Calu3 (cell line): Measurements from ENCODE around the gene ANP32B. TPM values are rescaled to one million over a fixed set of nuclear protein-coding genes. Genes with fewer than 3 reads are reported as not detected.
A peak's percentile ranks its signal among the peaks of the same experiment; 100 is the strongest.

Source experiments
- BruUV-seq: library from RNA; stranded (reverse); fragments of 400-500 nt; replicated peaks from 2 replicates; lab custom pipeline; 2021; lab: Mats Ljungman, UMichigan
- CTCF ChIA-PET: fragments of 300-600 bp; sonication (Branson Sonifier 250); formaldehyde crosslinking; loops from one replicate; lab custom pipeline; 2022; ENCODE audit warnings: antibody characterized with exemption; lab: Charles Lee
- DNase-seq: peaks from one replicate; pipeline ENCODE4 v3.0.0; 2022
- H3K27ac Mint-ChIP-seq: one replicate; pipeline ENCODE4 v1.8.0; 2022; ENCODE audit warnings: mixed read lengths; ENCODE audit not compliant: unreplicated experiment
- H3K27me3 Mint-ChIP-seq: one replicate; pipeline ENCODE4 v1.8.0; 2022; ENCODE audit warnings: mixed read lengths; ENCODE audit not compliant: unreplicated experiment
- H3K36me3 Mint-ChIP-seq: one replicate; pipeline ENCODE4 v1.8.0; 2022; ENCODE audit warnings: mild to moderate bottlenecking, moderate library complexity, mixed read lengths; ENCODE audit not compliant: insufficient read depth, unreplicated experiment
- H3K4me1 Mint-ChIP-seq: one replicate; pipeline ENCODE4 v1.8.0; 2022; ENCODE audit warnings: mild to moderate bottlenecking, low read depth, mixed read lengths; ENCODE audit not compliant: unreplicated experiment
- H3K4me3 Mint-ChIP-seq: one replicate; pipeline ENCODE4 v1.8.0; 2022; ENCODE audit warnings: mild to moderate bottlenecking, low read depth, moderate library complexity, mixed read lengths; ENCODE audit not compliant: unreplicated experiment
- H3K9me3 Mint-ChIP-seq: one replicate; pipeline ENCODE4 v1.8.0; 2022; ENCODE audit warnings: low read depth, mixed read lengths; ENCODE audit not compliant: unreplicated experiment
- CTCF ChIP-seq: fragments of 200-600 bp; IDR thresholded peaks from one replicate; pipeline ENCODE4 v1.8.0; 2022; ENCODE audit warnings: antibody characterized with exemption; ENCODE audit not compliant: unreplicated experiment
- intact Hi-C: fragments of 100-400 bp; cut with micrococcal nuclease; formaldehyde crosslinking; loops from one replicate; pipeline ENCODE4 v1.10.0; 2022; ENCODE audit not compliant: unreplicated experiment
- total RNA-seq: library from RNA; stranded (reverse); gene quantifications from 2 replicates; pipeline ENCODE4 v1.2.3, GENCODE V29; 2022

ANP32B gene
- total RNA-seq, 1 experiment from 2014 or later = 135 TPM

- no peak for DNase-seq
- Mint-ChIP-seq H3K27me3 (peaks cover 12% of the 10 kb centered on the region), H3K4me1 (peaks cover 16% of the 10 kb centered on the region), H3K36me3 (no peaks in the 10 kb centered on the region), H3K9me3 (no peaks in the 10 kb centered on the region), H3K27ac (no peak overlapping the region), H3K4me3 (peak overlapping the region; percentile 20)
- CTCF ChIA-PET = no interaction called here
- no TSS peak for BruUV-seq
- intact Hi-C loops = no loop called here
- TF ChIP-seq CTCF = no peak
These were observed 57.1 kb downstream of the ANP32B start for GRCh38 chr9:98040212-98040611.

- CTCF ChIA-PET = interaction anchor here (0.6 to 0.7 kb wide), 3 partner anchors 14 to 745 kb away, joined by 3 to 6 read pairs (median 6); no protein-coding TSS in a partner anchor
- no peak for DNase-seq
- Mint-ChIP-seq H3K4me3 (no peak overlapping the region), H3K27me3 (peaks cover 12% of the 10 kb centered on the region), H3K4me1 (peaks cover 16% of the 10 kb centered on the region), H3K36me3 (no peaks in the 10 kb centered on the region), H3K9me3 (no peaks in the 10 kb centered on the region), H3K27ac (no peak overlapping the region)
- no peak for TF ChIP-seq CTCF
- intact Hi-C loops = no loop called here
- no TSS peak for BruUV-seq
These were observed 60.8 kb downstream of the ANP32B start for GRCh38 chr9:98043915-98044314.

- no TSS peak for BruUV-seq
- Mint-ChIP-seq H3K27me3 (no peaks in the 10 kb centered on the region), H3K4me3 (no peak overlapping the region), H3K4me1 (peaks cover under 1% of the 10 kb centered on the region), H3K9me3 (no peaks in the 10 kb centered on the region), H3K36me3 (no peaks in the 10 kb centered on the region), H3K27ac (no peak overlapping the region)
- DNase-seq = no peak
- CTCF ChIA-PET = interaction anchor here (0.6 kb wide), 1 partner anchor 93 kb away, joined by 3 read pairs; no protein-coding TSS in a partner anchor
- no peak for TF ChIP-seq CTCF
- intact Hi-C loops = no loop called here
These were observed 62.4 kb downstream of the ANP32B start for GRCh38 chr9:98045234-98046179.

- CTCF ChIA-PET = interaction anchor here (0.6 kb wide), 1 partner anchor 92 kb away, joined by 3 read pairs; no protein-coding TSS in a partner anchor
- H3K27ac Mint-ChIP-seq = no peak overlapping the region
- no peak for TF ChIP-seq CTCF
These were observed 63.0 kb downstream of the ANP32B start for GRCh38 chr9:98046180-98046543.

More at GRCh38 chr9:98046180-98046543, 63.0 kb downstream of the ANP32B start:
- BruUV-seq = no TSS peak
- no peaks in the 10 kb centered on the region for H3K27me3 Mint-ChIP-seq
- H3K4me1 Mint-ChIP-seq = no peaks in the 10 kb centered on the region
- intact Hi-C loops = no loop called here
- no peaks in the 10 kb centered on the region for H3K36me3 Mint-ChIP-seq
- no peaks in the 10 kb centered on the region for H3K9me3 Mint-ChIP-seq
- H3K4me3 Mint-ChIP-seq = no peak overlapping the region
- no peak for DNase-seq
